ENCODE data around the gene KIF25. TPM values are rescaled to one million over a fixed set of nuclear protein-coding genes. Genes with fewer than 3 reads are reported as not detected.

The KIF25 gene
- total RNA-seq, 4 donors from 2014 or later: 0.26 TPM; not detected in 3

GRCh38 chr6:168043848-168044415 lies 46.5 kb downstream of the KIF25 start:
- Histone ChIP-seq H3K4me3 (no peak overlapping the region), H3K4me1 (peaks cover 0 to 10% (median 0%) of the 10 kb centered on the region in 3 donors), H3K36me3 (no peaks in the 10 kb centered on the region), H3K27me3 (no peaks in the 10 kb centered on the region), H3K27ac (no peak overlapping the region), H3K9me3 (peaks cover 0 to 22% (median 12%) of the 10 kb centered on the region in 3 donors)
- TF ChIP-seq POLR2A (IDR thresholded peaks at IDR 0.05) (no peak), CTCF (IDR thresholded peaks at IDR 0.05) (no peak)
- 81% methylated on average over 5 of the region's 21 CpGs; no CpG with 5 or more reads in 1 of the 2 donors for WGBS, 2 donors
- intact Hi-C loops (cut with DNase I): no loop called here
- DNase-seq: no peak

GRCh38 chr6:168044521-168045130 lies 47.2 kb downstream of the KIF25 start:
- WGBS, 2 donors: 88 to 90% methylated on average over 12 to 15 of the region's 28 CpGs
- Histone ChIP-seq H3K27me3 (no peaks in the 10 kb centered on the region), H3K36me3 (no peaks in the 10 kb centered on the region), H3K4me3 (no peak overlapping the region), H3K27ac (no peak overlapping the region), H3K9me3 (peaks cover 0 to 16% (median 6%) of the 10 kb centered on the region in 3 donors), H3K4me1 (peaks cover 0 to 10% (median 0%) of the 10 kb centered on the region in 3 donors)
- no peak for DNase-seq
- no peak for TF ChIP-seq POLR2A (IDR thresholded peaks at IDR 0.05)
- intact Hi-C loops (cut with DNase I): no loop called here

GRCh38 chr6:168045141-168045691 lies 47.7 kb downstream of the KIF25 start:
- Histone ChIP-seq H3K4me1 (peaks cover 0 to 10% (median 0%) of the 10 kb centered on the region in 3 donors), H3K36me3 (no peaks in the 10 kb centered on the region), H3K27me3 (no peaks in the 10 kb centered on the region), H3K27ac (no peak overlapping the region), H3K4me3 (no peak overlapping the region), H3K9me3 (peaks cover 0 to 11% (median under 1%) of the 10 kb centered on the region in 3 donors)
- intact Hi-C loops (cut with DNase I): no loop called here
- TF ChIP-seq POLR2A (IDR thresholded peaks at IDR 0.05) (no peak), CTCF (IDR thresholded peaks at IDR 0.05) (no peak)
- DNase-seq: no peak
- 90 to 95% methylated on average over 8 to 12 of the region's 19 CpGs for WGBS, 2 donors

DNA sequence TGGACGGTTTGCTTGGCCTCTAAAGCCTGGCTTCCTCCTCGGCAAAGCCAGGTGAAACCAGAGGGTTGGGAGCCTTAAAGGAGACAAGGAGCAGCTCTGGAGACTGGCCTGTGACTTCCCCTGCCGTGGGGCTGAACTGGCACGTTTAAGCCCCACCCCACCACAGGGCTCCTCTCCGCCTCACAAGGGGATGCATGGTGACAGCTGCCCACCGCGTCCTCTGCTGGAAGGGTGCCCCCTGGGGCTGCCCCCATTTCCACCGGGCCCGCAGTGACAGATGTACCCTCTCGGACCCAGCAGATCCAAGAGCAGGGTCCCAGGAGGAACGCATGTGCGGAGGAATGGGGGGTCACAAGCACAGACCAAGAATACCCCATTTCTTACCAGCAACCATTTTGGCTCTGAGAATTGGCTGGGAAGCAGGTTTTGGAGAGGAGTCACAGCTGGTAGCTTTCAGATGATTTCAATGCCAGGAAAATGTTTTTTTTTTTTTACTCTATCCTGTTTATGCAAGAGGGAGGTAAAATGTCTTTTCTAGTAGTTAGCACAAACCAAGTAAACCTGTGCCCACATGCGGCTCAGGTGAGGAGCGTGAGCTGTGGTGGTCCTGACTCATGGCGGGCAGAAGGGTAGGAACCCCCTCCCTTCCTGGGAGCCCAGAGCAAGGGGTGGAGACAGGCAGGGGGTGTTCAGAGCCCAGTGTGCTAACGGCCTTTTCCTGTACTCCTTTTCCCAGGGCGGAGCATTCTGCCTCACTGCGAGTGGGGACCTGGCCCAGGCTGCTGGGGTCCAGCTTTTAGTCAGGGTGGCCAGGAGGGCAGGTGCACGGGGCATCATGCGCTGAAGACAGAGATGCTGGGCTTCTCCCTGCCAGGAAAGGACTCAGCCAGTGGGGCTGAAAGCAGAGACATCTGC lies 48.5 kb downstream of the KIF25 start:
- no peak for TF ChIP-seq POLR2A (IDR thresholded peaks at IDR 0.05)
- TF ChIP-seq CTCF (IDR thresholded peaks at IDR 0.05): no peak
- intact Hi-C loops (cut with DNase I): no loop called here
- H3K27me3 ChIP-seq: no peaks in the 10 kb centered on the region
- H3K9me3 ChIP-seq: peaks cover 0 to 3% (median 0%) of the 10 kb centered on the region in 3 donors
- no peak overlapping the region for H3K27ac ChIP-seq
- H3K36me3 ChIP-seq: no peaks in the 10 kb centered on the region
- peaks cover 0 to 10% (median 0%) of the 10 kb centered on the region in 3 donors for H3K4me1 ChIP-seq
- 71 to 82% methylated on average over 5 to 14 of the region's 20 CpGs for WGBS, 2 donors
- no peak overlapping the region for H3K4me3 ChIP-seq
- DNase-seq: no peak

- DNase-seq: no peak
- WGBS, 2 donors: 92 to 97% methylated on average over 3 of the region's 3 CpGs
- peaks cover 0 to 10% (median 0%) of the 10 kb centered on the region in 3 donors for H3K4me1 ChIP-seq
- H3K27ac ChIP-seq: no peak overlapping the region
- intact Hi-C loops (cut with DNase I): no loop called here
- no peaks in the 10 kb centered on the region for H3K9me3 ChIP-seq
- no peaks in the 10 kb centered on the region for H3K27me3 ChIP-seq
- no peak overlapping the region for H3K4me3 ChIP-seq
- no peaks in the 10 kb centered on the region for H3K36me3 ChIP-seq
- no peak for TF ChIP-seq POLR2A (IDR thresholded peaks at IDR 0.05)
- no peak for TF ChIP-seq CTCF (IDR thresholded peaks at IDR 0.05)
These were observed 49.2 kb downstream of the KIF25 start for GRCh38 chr6:168046696-168047095.
